Brain microvascular endothelial cell (primary cell): ENCODE data around the gene TRPM2.

ENCODE experiments used
- DNase-seq: peaks from one replicate; pipeline ENCODE4 v3.0.0-alpha.2; 2020
- H3K27ac ChIP-seq: fragments of 250-450 bp; sonication (Bioruptor Pico); 2 replicates; pipeline ENCODE4 v1.5.1; 2020; ENCODE audit warnings: mild to moderate bottlenecking, moderate library complexity
- H3K27me3 ChIP-seq: fragments of 250-450 bp; sonication (Bioruptor Pico); replicated peaks from 2 replicates; pipeline ENCODE4 v1.5.1; 2020; ENCODE audit warnings: mild to moderate bottlenecking
- H3K36me3 ChIP-seq: fragments of 250-450 bp; sonication (Bioruptor Pico); replicated peaks from 2 replicates; pipeline ENCODE4 v1.5.1; 2020; ENCODE audit warnings: mild to moderate bottlenecking
- H3K4me3 ChIP-seq: 2 replicates; pipeline ENCODE4 v1.5.1; 2011; ENCODE audit warnings: low read depth, mild to moderate bottlenecking, control low read depth, low read length, moderate library complexity
- CTCF ChIP-seq: IDR thresholded peaks from 2 replicates; pipeline ENCODE4 v1.5.1; 2011; ENCODE audit warnings: low read depth, mild to moderate bottlenecking, moderate library complexity, low read length, control low read depth, inconsistent platforms; ENCODE audit errors: missing control alignments
- in situ Hi-C: cut with HindIII; loops from 2 replicates; pipeline ENCODE4 v1.10.0; 2017; ENCODE audit warnings: low sequenced_read_pairs, low pct_ligation_motif_present

Gene TRPM2

DNA sequence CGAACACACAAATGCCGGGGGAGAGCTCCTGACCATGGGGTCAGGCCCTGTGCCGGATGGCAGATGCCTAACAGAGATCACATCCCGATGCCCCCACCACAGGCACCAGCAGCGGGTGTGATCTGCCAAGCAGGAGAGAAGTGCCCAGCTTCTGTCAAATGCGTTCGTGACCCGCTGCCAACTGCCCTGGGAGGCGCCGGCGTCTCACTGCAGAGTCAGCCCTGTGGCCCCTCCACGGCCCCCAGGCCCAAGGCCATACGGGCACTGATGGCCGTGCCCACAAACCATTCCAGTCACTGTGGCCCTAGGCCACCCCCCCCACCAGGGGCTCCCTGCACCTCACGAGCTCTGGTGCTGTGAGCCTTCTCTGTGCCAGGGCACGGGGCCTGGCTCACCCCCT lies 22.2 kb upstream of the TRPM2 start:
- in situ Hi-C loops = no loop called here
- no peak overlapping the region for H3K27ac ChIP-seq
- H3K4me3 ChIP-seq = no peak overlapping the region
- no peaks in the 10 kb centered on the region for H3K27me3 ChIP-seq
- DNase-seq = no peak
- no peak for TF ChIP-seq CTCF
- H3K36me3 ChIP-seq = peaks cover 6% of the 10 kb centered on the region

DNA sequence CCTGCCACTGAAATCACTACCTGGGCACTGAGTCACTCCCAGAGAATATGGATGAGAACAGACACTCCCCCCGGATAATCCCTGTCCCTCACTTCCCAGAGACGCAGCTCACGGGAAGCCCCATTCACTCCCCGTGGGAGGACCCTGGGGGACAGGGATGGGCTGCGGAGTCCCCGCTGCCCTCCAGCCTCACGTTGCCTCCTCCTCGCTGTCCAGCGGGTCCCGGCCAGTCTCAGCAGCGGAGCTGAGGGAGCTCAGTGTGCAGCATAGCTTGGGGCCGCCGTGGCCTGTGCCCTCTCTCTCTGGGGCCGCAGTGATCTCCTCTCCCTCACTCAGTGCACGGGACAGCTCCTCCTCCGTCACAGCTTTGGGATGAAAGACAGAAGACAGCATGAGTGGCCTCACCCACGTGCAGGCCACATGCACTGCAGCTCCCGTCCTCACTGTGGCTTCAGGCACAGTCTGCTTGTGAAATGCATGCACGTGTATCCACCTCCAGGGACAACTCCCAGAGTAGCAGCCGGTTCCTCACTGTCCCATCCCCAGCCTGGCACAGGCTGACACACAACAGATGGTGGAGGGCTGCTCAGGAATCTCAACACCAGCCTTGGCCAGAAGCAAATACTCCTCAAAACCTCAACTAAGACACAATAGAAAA lies 21.6 kb upstream of the TRPM2 start:
- peak; percentile 8 for DNase-seq
- Histone ChIP-seq H3K4me3 (no peak overlapping the region), H3K36me3 (peaks cover 6% of the 10 kb centered on the region), H3K27me3 (no peaks in the 10 kb centered on the region), H3K27ac (no peak overlapping the region)
- TF ChIP-seq CTCF = no peak
- in situ Hi-C loops = no loop called here

DNA sequence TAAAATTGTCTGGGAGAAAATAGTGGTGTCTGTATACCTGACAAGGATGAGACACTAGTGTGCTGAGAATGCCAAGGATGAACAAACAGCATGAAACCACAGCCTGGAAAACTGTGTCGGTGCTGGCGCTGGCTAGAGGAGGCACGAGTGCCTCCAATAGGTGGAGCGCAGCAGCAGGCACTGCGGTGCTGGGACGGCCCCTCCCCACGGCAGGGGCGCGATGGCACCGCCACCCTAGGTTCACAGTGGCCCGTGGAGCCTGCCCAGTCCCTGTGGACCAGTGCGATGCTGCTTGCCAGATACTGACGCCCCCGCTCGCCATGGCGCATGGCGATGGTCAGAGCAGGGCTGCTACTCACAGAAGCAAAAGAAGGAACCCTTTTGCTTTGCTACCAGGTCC lies 21.0 kb upstream of the TRPM2 start:
- peaks cover under 1% of the 10 kb centered on the region for H3K36me3 ChIP-seq
- DNase-seq = no peak
- H3K27ac ChIP-seq = no peak overlapping the region
- TF ChIP-seq CTCF = no peak
- H3K4me3 ChIP-seq = no peak overlapping the region
- in situ Hi-C loops = no loop called here
- no peaks in the 10 kb centered on the region for H3K27me3 ChIP-seq

GRCh38 chr21:44332965-44333364 lies 20.5 kb upstream of the TRPM2 start:
- no peak overlapping the region for H3K27ac ChIP-seq
- no peak for TF ChIP-seq CTCF
- in situ Hi-C loops = no loop called here
- no peaks in the 10 kb centered on the region for H3K27me3 ChIP-seq
- H3K4me3 ChIP-seq = no peak overlapping the region
- H3K36me3 ChIP-seq = no peaks in the 10 kb centered on the region
- no peak for DNase-seq

GRCh38 chr21:44333509-44334328 lies 19.7 kb upstream of the TRPM2 start:
- H3K36me3 ChIP-seq = no peaks in the 10 kb centered on the region
- no peak overlapping the region for H3K27ac ChIP-seq
- in situ Hi-C loops = no loop called here
- no peak for DNase-seq
- H3K27me3 ChIP-seq = no peaks in the 10 kb centered on the region
- no peak overlapping the region for H3K4me3 ChIP-seq
- no peak for TF ChIP-seq CTCF
